Right hindlimb (tissue), 1 donor: ENCODE data around the gene TNFAIP2.
"Not testable (repeated sequence)": the region's sequence is repeated elsewhere in the genome, so short reads cannot be mapped to it uniquely, and the experiment has no call there.

ENCODE experiments used
- DNase-seq: peaks from one replicate; pipeline ENCODE4 v3.0.0-alpha.2; 2018

Gene TNFAIP2

DNA sequence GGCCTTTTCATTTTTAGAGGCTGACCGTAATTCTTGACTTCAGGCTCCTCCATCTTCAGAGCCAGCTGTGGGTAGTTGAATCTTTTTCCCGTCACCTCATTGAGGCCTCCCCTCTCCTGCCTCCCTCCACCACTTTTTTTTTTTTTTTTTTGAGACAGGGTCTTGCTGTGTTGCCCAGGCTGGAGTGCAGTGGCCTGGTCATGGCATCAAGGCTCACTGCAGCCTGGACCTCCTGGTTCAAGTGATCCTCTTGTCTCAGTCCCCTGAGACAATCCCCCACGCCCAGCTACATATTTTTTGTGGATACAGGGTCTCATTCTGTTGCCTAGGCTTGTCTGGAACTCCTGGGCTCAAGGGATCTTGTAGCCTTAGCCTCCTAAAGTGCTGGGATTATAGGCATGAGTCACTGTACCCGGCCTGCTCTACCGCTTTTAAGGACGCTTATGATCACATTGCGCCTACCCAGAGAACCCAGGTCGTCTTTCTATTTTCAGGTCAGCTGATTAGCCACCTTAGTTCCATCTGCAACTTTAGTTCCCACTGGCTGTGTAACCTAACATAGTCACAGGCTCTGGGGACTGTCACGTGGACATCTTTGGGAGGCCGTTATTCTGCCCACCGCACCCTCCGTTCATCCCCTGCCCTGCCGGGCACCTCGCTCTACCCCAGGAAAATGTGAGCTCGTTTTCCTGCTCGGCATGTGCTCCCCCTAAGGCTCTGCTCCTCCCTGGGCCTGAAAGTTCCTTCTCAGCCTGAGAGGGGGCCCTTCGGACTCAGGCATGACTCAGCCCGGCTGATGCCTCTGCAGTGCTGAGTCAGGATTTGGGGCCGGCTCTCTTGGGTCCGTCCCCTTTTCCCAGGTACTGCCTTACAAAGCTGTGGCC lies 13.4 kb downstream of the TNFAIP2 start:
- DNase-seq, result no peak

DNA sequence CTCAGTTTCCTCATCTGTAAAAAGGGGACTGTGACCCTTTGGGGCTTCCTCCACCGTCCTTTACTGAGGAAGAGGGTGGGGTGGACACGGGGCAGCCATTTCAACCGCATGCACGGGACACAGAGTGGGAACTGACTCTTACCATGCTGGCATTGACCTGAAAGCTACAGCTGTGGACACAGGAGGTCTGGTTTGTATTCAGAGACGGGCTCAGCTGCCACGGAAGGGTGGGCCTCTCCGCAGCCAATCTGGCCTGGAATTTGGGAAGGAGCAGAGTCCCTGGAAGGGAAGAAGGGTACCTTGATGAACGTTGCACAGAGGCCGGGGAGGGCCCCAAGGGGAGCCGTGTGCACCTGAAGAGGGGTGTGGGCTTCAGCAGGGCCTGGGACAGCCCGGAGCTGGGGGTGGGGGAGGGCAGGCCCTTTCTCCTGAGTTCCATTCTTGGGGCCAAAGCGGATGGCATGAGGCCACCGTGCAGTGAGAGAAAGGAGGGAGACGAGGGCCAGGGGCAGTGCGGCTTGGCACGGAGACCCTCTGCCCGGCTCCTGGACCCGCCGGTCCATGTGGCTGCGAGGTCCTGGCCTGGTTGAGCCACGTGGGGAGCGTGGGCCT lies 14.5 kb downstream of the TNFAIP2 start:
- DNase-seq, result no peak

DNA sequence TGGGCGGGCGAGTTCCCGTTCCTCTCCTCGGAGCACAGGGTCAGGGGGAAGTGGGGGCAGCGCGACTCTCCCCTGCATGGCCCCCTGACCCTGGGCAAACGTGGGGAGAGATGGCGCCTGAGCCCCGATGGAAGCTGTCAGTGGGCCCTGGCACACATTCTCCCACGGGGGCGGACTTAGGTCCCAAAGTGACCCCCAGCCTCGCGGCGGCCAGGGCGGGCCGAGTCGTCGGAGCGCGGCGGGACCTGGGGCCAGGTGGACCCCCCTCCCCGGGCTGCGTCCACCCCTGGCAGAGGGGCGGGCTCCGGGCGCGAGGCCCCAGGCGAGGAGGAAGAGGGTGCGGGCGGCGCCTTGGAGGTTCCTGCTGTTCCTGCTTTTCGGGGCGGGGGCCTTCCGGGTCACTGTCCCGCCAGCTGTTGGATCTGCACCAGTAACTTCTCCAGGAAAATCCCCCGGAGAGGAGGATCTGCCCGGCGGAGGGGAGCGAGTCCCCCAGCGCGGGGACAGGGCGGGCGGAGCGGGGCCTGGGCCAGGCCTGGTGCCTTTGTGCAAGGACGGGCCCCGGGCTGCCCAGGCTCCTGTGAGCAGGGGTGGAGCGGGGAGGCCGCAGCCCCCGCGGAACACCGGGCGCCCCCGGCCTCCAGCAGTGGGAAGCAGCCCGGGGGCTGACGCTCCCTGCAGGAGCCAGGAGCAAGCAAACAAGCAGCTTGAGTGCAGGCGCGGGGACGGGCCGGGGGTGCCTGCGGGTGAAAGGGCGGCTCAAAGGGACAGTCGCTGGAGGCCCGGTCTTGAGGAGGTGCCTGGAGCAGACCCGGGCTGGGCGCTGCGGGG lies 15.3 kb downstream of the TNFAIP2 start:
- DNase-seq, result no peak

DNA sequence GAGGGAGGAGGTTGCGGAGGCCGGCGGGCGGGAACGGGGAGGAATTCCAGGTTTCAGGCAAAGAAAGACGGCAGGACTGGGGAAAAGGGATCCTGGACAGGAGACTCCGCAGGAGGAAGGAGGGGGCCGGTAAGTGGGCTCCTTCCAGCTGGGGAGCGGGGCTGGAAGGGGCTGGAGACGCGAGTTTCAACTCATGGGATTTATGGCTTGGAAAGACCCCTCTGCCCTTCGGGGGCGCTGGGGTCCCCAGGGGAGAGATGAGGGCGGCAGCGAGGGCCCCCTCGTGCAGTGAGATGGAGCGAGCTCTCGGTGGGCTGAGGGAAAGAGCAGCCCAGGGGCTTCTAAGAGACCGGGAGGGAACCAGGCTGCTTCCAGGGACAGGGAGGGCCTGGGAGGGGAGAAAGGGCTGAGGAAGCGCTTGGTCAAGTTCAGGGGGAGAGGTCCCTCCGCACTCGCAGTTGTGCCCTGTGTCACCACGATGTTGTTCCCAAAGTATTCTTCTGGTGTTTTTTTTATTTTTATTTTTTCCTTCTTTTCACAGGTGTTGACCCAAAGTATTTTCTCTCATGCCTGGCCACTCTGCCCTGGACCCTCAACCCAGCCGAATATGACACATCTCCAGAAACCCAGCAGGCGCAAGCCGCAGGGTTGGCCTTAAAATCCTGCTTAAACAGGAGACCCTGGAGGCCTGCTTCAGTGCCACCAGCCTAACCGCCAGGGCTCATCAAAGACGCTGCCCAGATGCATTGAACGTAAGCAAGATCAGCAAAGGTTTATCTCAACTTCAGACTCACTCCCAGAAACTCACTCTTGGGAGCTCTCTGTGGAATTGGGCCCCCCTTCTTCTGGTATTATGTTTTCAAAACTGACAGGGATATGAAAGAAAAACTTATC lies 16.1 kb downstream of the TNFAIP2 start:
- no peak for DNase-seq

DNA sequence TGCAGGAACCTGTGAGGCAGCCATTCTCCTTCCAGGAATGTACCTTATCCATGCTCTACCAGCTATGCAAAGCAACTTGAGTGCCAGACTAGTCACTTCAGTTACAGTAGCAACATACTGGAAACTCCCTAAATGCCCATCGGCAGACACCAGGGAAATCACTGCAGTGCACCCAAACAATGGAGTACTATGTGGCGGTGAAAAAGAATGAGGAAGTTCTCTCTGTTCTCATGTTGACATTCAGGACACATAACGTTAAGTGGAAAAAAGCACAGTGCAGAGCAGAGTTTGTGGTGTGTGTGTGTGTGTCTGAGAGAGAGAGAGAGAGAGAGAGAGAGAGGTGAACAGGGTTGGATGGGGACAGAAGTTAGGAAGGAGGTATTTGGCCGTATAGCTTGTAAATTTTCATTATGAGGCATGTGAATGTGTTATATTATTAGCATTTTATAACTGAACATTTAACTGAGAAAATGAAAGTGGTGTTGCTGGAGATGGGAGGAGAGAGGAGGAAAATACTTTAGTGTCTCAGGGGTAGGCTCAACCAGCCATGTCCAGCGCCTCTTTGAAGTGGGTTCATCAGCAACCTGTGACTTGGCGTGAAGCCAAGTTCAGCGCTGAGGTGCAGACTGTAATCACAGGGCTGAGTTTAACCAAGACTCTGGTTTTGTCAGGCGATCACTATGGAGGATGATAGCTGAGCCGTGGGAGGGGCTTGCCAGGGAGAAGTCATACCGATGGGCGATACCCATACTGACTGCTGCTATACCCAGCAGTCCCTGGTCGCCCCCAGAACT lies 17.3 kb downstream of the TNFAIP2 start:
- DNase-seq, result no peak

DNA sequence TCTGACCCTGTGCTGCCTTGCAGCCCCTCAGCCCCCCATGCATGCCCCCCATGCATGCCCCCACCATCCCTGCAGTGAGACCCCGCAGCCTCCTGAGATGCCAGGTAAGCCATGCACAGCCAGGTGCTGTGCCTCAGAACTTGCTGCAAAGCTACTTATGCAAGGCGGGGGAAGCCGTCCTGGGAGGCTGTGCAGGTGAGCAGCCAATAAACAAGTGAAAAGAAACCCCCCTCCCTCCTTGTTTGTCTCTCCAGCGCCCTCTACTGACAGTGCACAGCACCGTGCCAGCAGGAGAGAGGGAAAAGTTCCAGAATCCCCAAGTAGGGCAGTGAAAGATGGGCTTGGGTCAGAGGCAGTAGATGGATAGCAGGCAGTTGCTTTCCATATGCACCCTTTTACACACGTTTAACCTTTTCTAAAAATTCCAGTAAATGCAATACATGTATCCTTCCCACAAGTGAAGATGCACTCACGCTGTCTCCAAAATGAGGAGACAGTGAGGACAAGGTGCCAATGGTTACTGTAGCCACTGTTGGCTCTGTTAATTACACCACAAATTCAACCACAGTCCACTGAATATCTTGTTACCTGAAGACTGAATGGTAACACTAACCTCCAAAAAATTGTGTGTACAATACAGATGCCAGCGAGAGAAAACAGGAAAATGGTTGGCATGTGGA lies 18.0 kb downstream of the TNFAIP2 start:
- DNase-seq, result no peak

DNA sequence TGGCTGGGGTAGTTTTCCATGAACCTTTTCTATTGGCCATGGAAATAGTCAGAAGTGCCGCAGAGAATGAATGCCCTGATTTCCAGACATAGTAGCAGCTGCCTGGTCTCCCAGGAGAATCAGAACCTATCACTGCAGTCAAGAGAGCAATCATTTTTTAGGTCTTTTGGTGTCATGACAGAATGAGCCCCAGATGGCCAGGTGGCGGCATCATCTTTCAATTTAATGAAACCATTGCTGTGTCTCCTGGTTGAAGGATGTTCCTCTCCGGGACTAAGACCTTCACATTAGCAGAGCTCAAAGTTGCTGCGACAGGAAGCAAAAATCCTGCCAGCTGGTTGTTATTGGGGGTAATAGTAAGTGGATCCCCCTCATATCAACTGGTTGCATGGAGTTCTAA lies 18.8 kb downstream of the TNFAIP2 start:
- DNase-seq, result no peak

DNA sequence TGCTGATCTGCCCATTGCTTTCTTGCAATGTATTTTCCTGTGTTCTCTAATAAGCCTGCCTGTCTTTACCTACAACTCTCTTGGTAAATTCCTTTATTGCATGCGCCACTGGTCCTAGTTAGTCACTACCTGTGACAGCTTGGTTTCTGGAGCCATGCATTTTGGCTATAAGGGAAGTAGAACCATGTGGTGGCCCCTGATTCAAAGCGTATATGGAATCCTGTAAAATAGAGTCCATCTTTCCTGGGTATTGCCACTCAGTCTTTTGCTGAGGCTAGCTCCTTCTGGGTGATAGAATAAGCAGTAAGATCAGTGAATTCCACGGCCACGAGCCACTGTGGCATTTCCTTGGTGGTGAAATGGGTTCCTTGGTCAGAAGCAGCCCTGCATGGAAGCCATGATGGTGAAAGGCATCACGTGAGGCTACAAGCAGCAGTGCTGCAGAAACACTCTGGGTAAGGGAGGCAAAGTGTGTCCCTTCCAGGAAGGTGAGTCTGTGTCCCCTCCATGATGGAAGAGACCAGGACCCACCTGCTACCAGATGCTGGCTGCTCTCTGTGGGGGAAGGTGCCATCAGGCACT lies 19.6 kb downstream of the TNFAIP2 start:
- no peak for DNase-seq

DNA sequence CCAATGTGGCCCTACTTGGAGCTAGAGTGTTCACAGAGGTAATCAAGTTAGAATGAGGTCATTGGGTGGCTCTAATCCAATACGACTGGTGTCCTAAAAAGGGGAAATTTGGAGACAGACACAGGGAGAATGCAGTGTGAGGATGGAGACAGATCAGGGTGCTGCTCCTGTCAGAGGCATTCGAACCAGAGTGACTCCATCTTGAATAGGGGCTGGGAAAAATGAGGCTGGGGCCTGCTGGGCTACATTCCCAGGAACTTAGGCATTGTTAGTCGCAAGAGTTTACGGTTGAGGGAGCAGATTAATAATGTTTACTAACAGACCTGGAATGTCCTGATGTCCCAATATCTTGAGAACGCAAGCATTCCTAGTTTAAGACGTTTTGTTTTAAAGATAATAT lies 20.2 kb downstream of the TNFAIP2 start:
- DNase-seq, result no peak

DNA sequence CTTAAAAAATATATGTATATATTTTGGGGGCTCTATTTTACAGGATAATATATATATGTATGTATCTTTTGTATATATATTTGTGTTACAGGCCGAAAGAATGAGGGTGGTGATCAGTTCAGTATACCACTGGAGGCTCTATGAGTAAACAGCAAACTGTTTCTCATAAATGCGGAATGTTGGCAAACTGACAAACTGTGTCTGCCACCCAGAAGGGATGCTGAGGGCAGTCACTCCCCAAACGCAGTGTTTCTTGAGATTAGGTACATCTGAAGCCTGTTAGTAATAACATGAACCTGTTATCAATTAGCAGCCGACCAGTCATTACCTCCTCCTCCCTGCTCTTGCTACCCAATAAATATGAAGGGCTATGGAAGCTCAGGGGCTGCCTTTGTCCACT lies 20.8 kb downstream of the TNFAIP2 start:
- no peak for DNase-seq

DNA sequence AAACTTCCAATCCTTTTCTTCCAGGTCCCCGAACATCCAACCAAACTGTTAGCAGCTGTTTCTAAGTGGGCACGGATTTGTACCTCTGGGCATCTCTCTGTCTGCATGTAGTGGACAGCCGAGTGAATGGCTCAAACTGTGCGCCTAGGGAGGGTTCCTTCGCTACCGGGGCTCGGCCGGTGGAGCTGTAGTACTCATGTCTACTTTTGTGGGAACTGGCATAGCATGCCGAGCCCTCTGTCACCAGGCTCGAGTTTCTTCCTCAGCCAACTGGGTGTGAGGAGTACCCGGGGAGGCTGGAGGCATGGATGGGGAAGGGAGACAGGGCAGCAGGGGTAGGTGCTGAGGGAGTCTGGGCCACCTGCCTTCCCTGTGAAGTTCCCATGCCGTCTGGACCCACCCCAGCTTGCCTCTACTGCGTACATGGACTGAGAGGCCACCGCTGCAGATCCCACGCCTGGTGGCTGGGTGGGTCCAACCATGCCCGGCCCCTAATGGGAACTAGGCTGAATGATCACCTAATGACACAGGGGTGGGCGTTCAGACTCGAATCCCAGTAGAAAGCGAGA lies 23.0 kb downstream of the TNFAIP2 start:
- no peak for DNase-seq

DNA sequence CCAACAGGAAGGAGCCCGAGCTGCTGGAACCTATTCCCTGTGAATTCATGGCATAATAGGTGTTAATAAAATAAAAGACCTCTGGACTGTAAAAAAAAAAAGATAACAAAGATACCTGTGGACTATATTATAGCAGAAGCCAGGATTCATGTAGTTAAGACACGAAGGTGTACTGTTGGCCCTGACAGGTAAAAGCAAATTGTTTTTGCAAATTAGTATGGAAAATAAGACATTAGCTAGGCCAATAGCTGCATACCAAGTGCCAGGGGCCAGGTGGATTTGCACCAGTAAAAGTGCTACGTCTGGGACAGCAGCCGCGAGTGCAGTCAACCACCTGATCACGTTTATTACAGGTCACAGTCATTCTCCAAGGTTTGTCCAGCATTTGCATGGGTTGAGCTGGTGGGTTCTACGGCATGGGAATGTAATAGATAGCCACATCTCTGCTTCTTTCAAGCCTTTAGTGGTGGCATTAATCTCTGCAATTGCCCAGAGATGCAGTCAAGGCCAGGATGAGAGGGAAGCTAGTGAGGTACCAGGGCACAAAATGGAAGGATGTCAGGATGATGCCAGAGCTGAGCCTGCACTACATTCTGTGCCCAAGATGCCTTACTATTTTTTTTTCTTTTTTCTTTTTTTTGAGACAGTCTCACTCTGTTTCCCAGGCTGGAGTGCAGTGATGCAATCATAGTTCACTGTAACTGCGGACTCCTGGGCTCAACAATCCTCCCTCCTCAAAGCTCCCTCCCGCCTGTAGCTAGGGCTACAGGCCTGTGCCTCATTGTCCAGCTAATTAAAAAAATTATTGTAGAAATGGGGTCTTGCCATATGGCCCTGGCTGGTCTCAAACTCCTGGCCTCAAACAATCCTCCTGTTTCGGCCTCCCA lies 26.3 kb downstream of the TNFAIP2 start:
- DNase-seq, result no peak

DNA sequence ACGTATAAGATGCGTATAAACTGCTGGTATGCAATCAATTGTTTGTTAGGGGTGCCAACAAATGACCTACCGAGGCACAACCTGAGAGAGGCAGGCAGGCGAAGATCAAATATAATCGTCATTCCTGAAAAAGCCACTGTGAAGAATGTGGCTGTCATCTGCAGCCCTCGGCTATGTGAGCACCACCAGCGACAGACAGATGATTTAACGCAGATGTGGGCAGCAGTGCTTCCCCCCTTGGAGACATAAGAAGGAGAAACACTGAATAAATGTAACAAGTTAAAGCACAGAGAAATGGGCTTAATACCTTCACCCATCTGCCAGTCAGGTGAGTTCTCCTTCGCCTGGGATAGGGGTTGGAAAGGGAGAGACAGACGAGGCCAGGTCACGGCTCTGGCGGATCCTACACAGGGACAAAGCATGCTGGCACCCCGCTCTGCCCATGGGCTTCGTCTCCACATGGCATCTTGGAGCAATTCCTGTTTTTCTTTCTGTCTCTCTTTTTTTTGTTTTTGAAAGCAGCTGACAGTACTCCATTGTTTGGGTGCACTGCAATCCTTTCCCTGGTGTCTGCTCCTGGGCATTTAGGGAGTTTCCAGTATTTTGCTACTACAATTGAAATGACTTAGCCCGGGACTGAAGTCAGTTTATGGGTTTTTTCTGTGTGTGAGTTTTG lies 28.1 kb downstream of the TNFAIP2 start:
- DNase-seq, result no peak

DNA sequence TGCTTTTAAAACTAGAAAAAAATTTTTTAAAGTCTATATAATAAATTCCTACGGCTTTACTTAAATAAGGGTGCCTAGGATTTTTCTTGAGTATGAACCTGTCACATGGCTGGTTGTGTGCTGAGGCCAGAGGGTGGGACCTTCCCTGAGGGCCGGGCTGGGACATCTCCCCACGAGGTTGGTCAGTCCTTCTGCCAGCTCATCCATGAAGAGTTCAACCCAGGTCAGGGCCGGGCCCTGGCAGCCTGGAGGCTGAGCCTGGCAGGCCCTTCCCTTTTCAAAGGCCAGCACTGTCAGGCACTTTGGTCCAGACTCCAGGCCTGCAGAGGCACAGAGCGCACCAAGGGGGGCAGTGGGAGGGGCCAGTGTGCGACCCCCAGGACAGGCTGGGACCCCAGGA lies 31.7 kb downstream of the TNFAIP2 start:
- DNase-seq, result no peak

DNA sequence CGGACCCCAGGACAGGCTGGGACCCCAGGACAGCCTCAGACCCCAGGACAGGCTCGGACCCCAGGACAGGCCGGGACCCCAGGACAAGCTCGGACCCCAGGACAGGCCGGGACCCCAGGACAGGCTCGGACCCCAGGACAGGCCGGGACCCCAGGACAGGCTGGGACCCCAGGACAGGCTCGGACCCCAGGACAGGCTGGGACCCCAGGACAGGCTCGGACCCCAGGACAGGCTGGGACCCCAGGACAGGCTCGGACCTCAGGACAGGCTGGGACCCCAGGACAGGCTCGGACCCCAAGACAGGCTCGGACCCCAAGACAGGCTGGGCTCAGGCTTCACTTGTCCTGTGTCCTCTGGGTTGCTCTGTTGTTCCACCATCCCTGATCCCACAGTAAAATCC lies 32.2 kb downstream of the TNFAIP2 start:
- DNase-seq, result not testable (repeated sequence)

DNA sequence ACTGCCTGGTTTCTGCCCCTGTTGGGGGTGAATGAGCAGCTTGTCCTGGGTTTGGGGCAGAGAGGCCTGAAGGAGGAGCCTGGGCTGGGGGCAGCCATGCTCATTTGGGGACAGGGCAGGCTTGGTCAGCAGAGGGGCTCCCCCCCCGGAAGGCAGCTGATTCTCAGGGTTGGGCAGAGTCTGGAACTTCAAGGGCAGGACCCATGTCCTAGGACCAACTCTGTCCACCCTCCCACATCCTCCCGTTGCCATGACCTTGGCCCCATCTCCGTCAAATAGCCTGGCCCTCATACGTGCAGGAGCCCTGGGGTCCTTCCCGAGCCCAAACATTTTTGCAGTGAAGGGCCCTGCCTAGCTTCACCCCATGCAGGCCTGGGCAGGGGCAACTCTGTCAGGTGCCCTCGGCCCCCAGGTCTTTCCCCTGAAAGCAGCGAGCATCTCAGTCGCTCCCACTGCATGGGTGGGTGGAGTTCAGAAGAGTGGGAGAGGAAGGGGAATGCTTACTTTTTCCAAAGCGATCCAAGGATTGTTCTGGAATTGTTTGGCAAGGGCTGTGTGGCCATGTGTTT lies 32.6 kb downstream of the TNFAIP2 start:
- DNase-seq, result no peak

DNA sequence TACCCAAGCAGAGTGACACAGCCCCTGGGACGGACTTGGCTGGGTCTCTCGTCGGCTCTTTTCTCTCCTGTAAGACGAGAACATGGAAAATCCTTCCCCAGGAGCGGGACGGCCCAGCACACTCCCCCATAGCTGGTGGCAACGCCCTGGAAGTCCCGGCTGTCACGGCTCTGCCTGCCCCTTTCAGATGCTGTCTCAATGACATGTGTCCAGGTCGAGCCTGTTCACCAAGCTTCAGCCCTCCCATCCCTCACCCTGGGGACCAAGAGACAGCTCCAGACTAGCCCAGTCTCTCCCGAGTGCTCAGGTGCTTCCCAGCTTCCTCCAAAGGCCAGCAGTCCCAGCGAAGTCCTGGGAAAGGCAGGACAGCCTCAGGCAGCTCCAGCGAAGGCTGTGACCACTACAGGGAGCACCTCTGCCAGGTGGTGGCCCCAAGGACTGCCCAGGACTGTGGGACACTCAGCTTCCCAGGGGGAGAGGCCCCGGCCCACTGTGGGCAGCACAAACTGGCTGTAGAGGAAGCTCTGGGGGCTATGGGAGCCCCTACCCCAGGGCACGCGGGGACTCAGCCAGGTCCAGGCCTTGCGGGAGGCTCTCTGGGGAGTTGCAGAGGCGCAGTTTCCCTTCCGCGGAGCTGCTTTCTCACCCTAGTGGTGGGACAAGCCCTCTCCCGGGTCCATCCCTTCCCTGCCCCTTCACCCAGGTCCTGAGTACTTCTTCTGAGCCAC lies 33.6 kb downstream of the TNFAIP2 start:
- DNase-seq, result no peak

DNA sequence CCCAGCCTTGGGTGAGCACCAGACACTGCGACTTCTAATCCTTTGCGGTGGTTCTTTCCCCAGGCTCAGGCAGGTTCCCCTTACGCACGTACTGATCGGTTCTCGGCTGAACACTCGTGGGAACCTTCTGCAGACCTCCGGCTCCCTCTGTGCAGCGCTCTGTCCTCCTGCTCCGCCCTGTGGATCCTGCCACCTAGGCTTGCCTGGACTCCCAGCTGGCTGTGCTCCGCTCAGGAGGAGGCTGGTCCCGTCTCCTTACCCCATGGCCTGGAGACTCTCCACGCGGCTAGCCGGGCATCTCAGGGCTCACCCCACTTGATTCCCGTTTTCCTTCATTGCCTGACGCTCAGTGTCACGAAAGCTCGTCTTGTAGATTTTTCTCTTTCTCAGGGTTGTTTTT lies 34.7 kb downstream of the TNFAIP2 start:
- DNase-seq, result no peak
